ENCODE data around the gene SRRD. TPM values are rescaled to one million over a fixed set of nuclear protein-coding genes. Genes with fewer than 3 reads are reported as not detected.

SRRD gene
- total RNA-seq, 1 experiment from 2014 or later, result 43.5 TPM

- Histone ChIP-seq H3K4me2 (ENCODE audit: low read depth, low read length, poor library complexity, severe bottlenecking) (peak overlapping the region; percentile 92), H3K27ac (ENCODE audit: low read length) (peak overlapping the region; percentile 91), H3K36me3 (ENCODE audit: insufficient read depth, low read length) (peaks cover 18% of the 10 kb centered on the region; the same call in 1 of the 2 replicates), H3K9me3 (ENCODE audit: low read length) (no peaks in the 10 kb centered on the region), H4K20me1 (ENCODE audit: insufficient read depth, low read depth, low read length) (no peaks in the 10 kb centered on the region), H3K27me3 (ENCODE audit: low read length) (no peaks in the 10 kb centered on the region), H3K79me2 (ENCODE audit: low read length) (peaks cover 95% of the 10 kb centered on the region), H2AFZ (ENCODE audit: low read length) (no peak overlapping the region), H3K4me3 (ENCODE audit: low read length) (peak overlapping the region; percentile 73), H3K9ac (ENCODE audit: low read length) (peak overlapping the region; percentile 80), H3K4me1 (ENCODE audit: low read length) (peaks cover 70% of the 10 kb centered on the region), H3K9me2 (replicated peaks; ENCODE audit: insufficient read depth, low read length) (no peaks in the 10 kb centered on the region)
- DNase-seq, result no peak
Observed at GRCh38 chr22:26481112-26481693, 2.5 kb upstream of the SRRD start.

GRCh38 chr22:26481694-26482093 lies 2.0 kb upstream of the SRRD start:
- Histone ChIP-seq H3K4me1 (ENCODE audit: low read length) (peaks cover 75% of the 10 kb centered on the region), H4K20me1 (ENCODE audit: insufficient read depth, low read depth, low read length) (no peaks in the 10 kb centered on the region), H2AFZ (ENCODE audit: low read length) (no peak overlapping the region), H3K4me3 (ENCODE audit: low read length) (peak overlapping the region; percentile 73), H3K9me2 (replicated peaks; ENCODE audit: insufficient read depth, low read length) (no peaks in the 10 kb centered on the region), H3K27ac (ENCODE audit: low read length) (peak overlapping the region; percentile 91), H3K79me2 (ENCODE audit: low read length) (peaks cover 96% of the 10 kb centered on the region), H3K9ac (ENCODE audit: low read length) (peak overlapping the region; percentile 80), H3K4me2 (ENCODE audit: low read depth, low read length, poor library complexity, severe bottlenecking) (peak overlapping the region; percentile 92), H3K27me3 (ENCODE audit: low read length) (no peaks in the 10 kb centered on the region), H3K9me3 (ENCODE audit: low read length) (no peaks in the 10 kb centered on the region), H3K36me3 (ENCODE audit: insufficient read depth, low read length) (peaks cover 14% of the 10 kb centered on the region; the same call in 1 of the 2 replicates)
- DNase-seq, result peak; percentile 48

GRCh38 chr22:26482161-26482560 lies 1.5 kb upstream of the SRRD start:
- Histone ChIP-seq H4K20me1 (ENCODE audit: insufficient read depth, low read depth, low read length) (no peaks in the 10 kb centered on the region), H3K4me1 (ENCODE audit: low read length) (peaks cover 80% of the 10 kb centered on the region), H3K9me3 (ENCODE audit: low read length) (no peaks in the 10 kb centered on the region), H3K36me3 (ENCODE audit: insufficient read depth, low read length) (peaks cover 10% of the 10 kb centered on the region; the same call in 1 of the 2 replicates), H3K27ac (ENCODE audit: low read length) (peak overlapping the region; percentile 91), H3K4me3 (ENCODE audit: low read length) (peak overlapping the region; percentile 73), H3K79me2 (ENCODE audit: low read length) (peaks cover 96% of the 10 kb centered on the region), H3K9me2 (replicated peaks; ENCODE audit: insufficient read depth, low read length) (no peaks in the 10 kb centered on the region), H3K9ac (ENCODE audit: low read length) (peak overlapping the region; percentile 80), H2AFZ (ENCODE audit: low read length) (no peak overlapping the region), H3K4me2 (ENCODE audit: low read depth, low read length, poor library complexity, severe bottlenecking) (peak overlapping the region; percentile 92), H3K27me3 (ENCODE audit: low read length) (no peaks in the 10 kb centered on the region)
- peak; percentile 67 for DNase-seq

- peaks cover 93% of the 10 kb centered on the region for H3K79me2 ChIP-seq (ENCODE audit: low read length)
- peak overlapping the region; percentile 92 for H3K4me2 ChIP-seq (ENCODE audit: low read depth, low read length, poor library complexity, severe bottlenecking)
- H2AFZ ChIP-seq (ENCODE audit: low read length), result no peak overlapping the region
- H3K4me3 ChIP-seq (ENCODE audit: low read length), result peak overlapping the region; percentile 73
- peak overlapping the region; percentile 80 for H3K9ac ChIP-seq (ENCODE audit: low read length)
- no peaks in the 10 kb centered on the region for H3K9me3 ChIP-seq (ENCODE audit: low read length)
- H4K20me1 ChIP-seq (ENCODE audit: insufficient read depth, low read depth, low read length), result no peaks in the 10 kb centered on the region
- peaks cover 4% of the 10 kb centered on the region; the same call in 1 of the 2 replicates for H3K36me3 ChIP-seq (ENCODE audit: insufficient read depth, low read length)
- H3K9me2 ChIP-seq (replicated peaks; ENCODE audit: insufficient read depth, low read length), result no peaks in the 10 kb centered on the region
- DNase-seq, result no peak
- H3K4me1 ChIP-seq (ENCODE audit: low read length), result peaks cover 84% of the 10 kb centered on the region
- H3K27me3 ChIP-seq (ENCODE audit: low read length), result no peaks in the 10 kb centered on the region
- peak overlapping the region; percentile 91 for H3K27ac ChIP-seq (ENCODE audit: low read length)
Observed at GRCh38 chr22:26483043-26483438, 636 bp upstream of the SRRD start.

- Histone ChIP-seq H3K4me3 (ENCODE audit: low read length) (peak overlapping the region; percentile 73), H3K9me3 (ENCODE audit: low read length) (no peaks in the 10 kb centered on the region), H3K4me2 (ENCODE audit: low read depth, low read length, poor library complexity, severe bottlenecking) (peak overlapping the region; percentile 92), H4K20me1 (ENCODE audit: insufficient read depth, low read depth, low read length) (no peaks in the 10 kb centered on the region), H3K9me2 (replicated peaks; ENCODE audit: insufficient read depth, low read length) (no peaks in the 10 kb centered on the region), H3K36me3 (ENCODE audit: insufficient read depth, low read length) (peaks cover 10% of the 10 kb centered on the region; the same call in 1 of the 2 replicates), H3K4me1 (ENCODE audit: low read length) (peaks cover 86% of the 10 kb centered on the region), H2AFZ (ENCODE audit: low read length) (peak overlapping the region; percentile 4; the same call in 1 of the 2 replicates), H3K27me3 (ENCODE audit: low read length) (no peaks in the 10 kb centered on the region), H3K79me2 (ENCODE audit: low read length) (peaks cover 81% of the 10 kb centered on the region), H3K9ac (ENCODE audit: low read length) (peak overlapping the region; percentile 80), H3K27ac (ENCODE audit: low read length) (peak overlapping the region; percentile 91)
- DNase-seq, result peak; percentile 68
Observed at GRCh38 chr22:26484360-26484706, 656 bp downstream of the SRRD start.

GRCh38 chr22:26485013-26485412 lies 1.3 kb downstream of the SRRD start:
- Histone ChIP-seq H3K79me2 (ENCODE audit: low read length) (peaks cover 75% of the 10 kb centered on the region), H2AFZ (ENCODE audit: low read length) (no peak overlapping the region), H4K20me1 (ENCODE audit: insufficient read depth, low read depth, low read length) (no peaks in the 10 kb centered on the region), H3K9me2 (replicated peaks; ENCODE audit: insufficient read depth, low read length) (no peaks in the 10 kb centered on the region), H3K4me2 (ENCODE audit: low read depth, low read length, poor library complexity, severe bottlenecking) (peak overlapping the region; percentile 92), H3K27ac (ENCODE audit: low read length) (peak overlapping the region; percentile 91), H3K9ac (ENCODE audit: low read length) (peak overlapping the region; percentile 80), H3K27me3 (ENCODE audit: low read length) (no peaks in the 10 kb centered on the region), H3K9me3 (ENCODE audit: low read length) (no peaks in the 10 kb centered on the region), H3K4me3 (ENCODE audit: low read length) (peak overlapping the region; percentile 73), H3K36me3 (ENCODE audit: insufficient read depth, low read length) (peaks cover 16% of the 10 kb centered on the region), H3K4me1 (ENCODE audit: low read length) (peaks cover 79% of the 10 kb centered on the region)
- no peak for DNase-seq

- peak overlapping the region; percentile 91 for H3K27ac ChIP-seq (ENCODE audit: low read length)
- H3K4me1 ChIP-seq (ENCODE audit: low read length), result peaks cover 70% of the 10 kb centered on the region
- H2AFZ ChIP-seq (ENCODE audit: low read length), result no peak overlapping the region
- H3K79me2 ChIP-seq (ENCODE audit: low read length), result peaks cover 66% of the 10 kb centered on the region
- peaks cover 23% of the 10 kb centered on the region for H3K36me3 ChIP-seq (ENCODE audit: insufficient read depth, low read length)
- H3K4me2 ChIP-seq (ENCODE audit: low read depth, low read length, poor library complexity, severe bottlenecking), result peak overlapping the region; percentile 92
- H3K4me3 ChIP-seq (ENCODE audit: low read length), result 0 out of 2 replicates have a peak overlapping the region, but pooled peaks have one; percentile 73
- peak overlapping the region; percentile 80; the same call in 1 of the 2 replicates for H3K9ac ChIP-seq (ENCODE audit: low read length)
- H4K20me1 ChIP-seq (ENCODE audit: insufficient read depth, low read depth, low read length), result no peaks in the 10 kb centered on the region
- no peaks in the 10 kb centered on the region for H3K27me3 ChIP-seq (ENCODE audit: low read length)
- no peak for DNase-seq
- no peaks in the 10 kb centered on the region for H3K9me3 ChIP-seq (ENCODE audit: low read length)
- no peaks in the 10 kb centered on the region for H3K9me2 ChIP-seq (replicated peaks; ENCODE audit: insufficient read depth, low read length)
Observed at GRCh38 chr22:26485806-26486390, 2.2 kb downstream of the SRRD start.

GRCh38 chr22:26486394-26486793 lies 2.7 kb downstream of the SRRD start:
- Histone ChIP-seq H3K27me3 (ENCODE audit: low read length) (no peaks in the 10 kb centered on the region), H3K79me2 (ENCODE audit: low read length) (peaks cover 63% of the 10 kb centered on the region), H3K9ac (ENCODE audit: low read length) (no peak overlapping the region), H3K4me1 (ENCODE audit: low read length) (peaks cover 65% of the 10 kb centered on the region), H3K4me2 (ENCODE audit: low read depth, low read length, poor library complexity, severe bottlenecking) (no peak overlapping the region), H3K4me3 (ENCODE audit: low read length) (no peak overlapping the region), H4K20me1 (ENCODE audit: insufficient read depth, low read depth, low read length) (no peaks in the 10 kb centered on the region), H3K27ac (ENCODE audit: low read length) (peak overlapping the region; percentile 91), H3K36me3 (ENCODE audit: insufficient read depth, low read length) (peaks cover 28% of the 10 kb centered on the region), H3K9me3 (ENCODE audit: low read length) (no peaks in the 10 kb centered on the region), H2AFZ (ENCODE audit: low read length) (no peak overlapping the region), H3K9me2 (replicated peaks; ENCODE audit: insufficient read depth, low read length) (no peaks in the 10 kb centered on the region)
- DNase-seq, result no peak
